ENCODE data around the gene ABCA7.

Gene ABCA7

GRCh38 chr19:994516-994915 lies 45.4 kb upstream of the ABCA7 start:
- Histone ChIP-seq H4K91ac (ENCODE audit: low read length) (no peak overlapping the region), H3K23ac (ENCODE audit: low read length in 2 of 2) (no peak overlapping the region), H3K4me2 (ENCODE audit: low read length, poor library complexity, severe bottlenecking) (no peak overlapping the region), H3K27ac (ENCODE audit: low read length, poor library complexity, severe bottlenecking) (no peak overlapping the region), H3K79me1 (replicated peaks; ENCODE audit: low read length, poor library complexity, severe bottlenecking) (peaks cover 3% of the 10 kb centered on the region), H3K9ac (ENCODE audit: low read length) (no peak overlapping the region), H2BK5ac (ENCODE audit: low read depth, low read length, poor library complexity, severe bottlenecking) (no peak overlapping the region), H2AFZ (ENCODE audit: low read depth, low read length) (no peak overlapping the region), H3K4ac (ENCODE audit: low read depth in 1 of 2, low read length in 2 of 2) (no peak overlapping the region), H3K18ac (ENCODE audit: low read depth in 1 of 2, low read length in 2 of 2) (no peak overlapping the region), H3K36me3 (ENCODE audit: control insufficient read depth in 1 of 2, insufficient read depth in 2 of 2, low read depth in 1 of 2, low read length in 2 of 2) (peaks cover 10 to 60% of the 10 kb centered on the region in 2 experiments), H2BK12ac (ENCODE audit: low read length in 2 of 2) (no peak overlapping the region), H3K27me3 (ENCODE audit: control insufficient read depth in 1 of 2, insufficient read depth in 1 of 2, low read length in 2 of 2) (peaks cover 33 to 42% of the 10 kb centered on the region in 2 experiments), H2BK15ac (ENCODE audit: low read depth, poor library complexity, severe bottlenecking) (no peak overlapping the region), H3K4me3 (ENCODE audit: insufficient read depth in 1 of 2, low read depth in 1 of 2, low read length in 2 of 2) (no peak overlapping the region), H3K14ac (ENCODE audit: low read length in 2 of 2) (no peak overlapping the region), H3K9me3 (ENCODE audit: control insufficient read depth, low read length) (no peaks in the 10 kb centered on the region), H4K8ac (ENCODE audit: low read length) (no peak overlapping the region), H2AK5ac (ENCODE audit: low read length, severe bottlenecking) (no peak overlapping the region), H2BK120ac (ENCODE audit: low read depth, low read length) (no peak overlapping the region), H3K4me1 (ENCODE audit: control insufficient read depth, insufficient read depth, low read depth, low read length) (peaks cover 46% of the 10 kb centered on the region)
- DNase-seq = no peak
- 98% methylated on average over 18 of the region's 18 CpGs for WGBS

DNA sequence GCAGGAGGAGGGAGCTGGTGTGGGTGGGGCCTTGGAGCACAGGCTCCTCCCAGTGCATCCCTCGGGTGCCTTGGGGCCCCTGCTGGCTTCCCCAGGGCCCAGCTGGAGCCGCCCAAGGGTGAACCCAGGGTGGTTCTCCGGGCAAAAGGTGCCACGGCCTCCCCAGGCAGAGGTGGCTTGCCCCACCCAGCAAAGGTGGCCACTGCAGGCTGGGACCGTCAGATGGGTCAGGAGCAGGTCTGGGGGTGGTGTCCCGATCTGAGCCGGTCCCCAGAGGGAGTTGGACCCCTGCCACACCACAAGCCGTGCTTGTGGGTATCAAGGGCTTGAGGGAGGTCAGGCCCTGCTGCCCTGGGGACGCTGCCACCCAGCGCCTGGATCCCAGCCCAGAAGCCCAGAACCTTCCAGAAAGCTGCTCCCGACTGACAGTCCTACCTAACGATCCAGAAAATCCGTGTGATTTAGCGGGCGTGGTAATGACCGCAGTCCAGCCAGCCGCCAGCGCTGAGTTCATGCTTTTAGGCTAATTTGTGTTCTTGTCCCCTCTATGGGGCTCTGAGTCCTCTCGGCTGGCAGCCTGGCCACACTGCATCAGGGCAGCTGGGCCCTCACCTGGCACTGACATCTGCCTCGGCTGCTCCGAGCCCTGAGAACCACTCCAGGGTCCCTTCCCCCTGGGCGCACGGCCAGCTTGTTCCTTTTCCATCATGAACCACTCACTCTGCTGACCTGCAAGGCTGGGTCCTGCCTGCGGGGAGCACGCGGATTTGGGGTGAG lies 44.7 kb upstream of the ABCA7 start:
- Histone ChIP-seq H2BK12ac (ENCODE audit: low read length in 2 of 2) (no peak overlapping the region), H2AK5ac (ENCODE audit: low read length, severe bottlenecking) (no peak overlapping the region), H3K4me3 (ENCODE audit: insufficient read depth in 1 of 2, low read depth in 1 of 2, low read length in 2 of 2) (no peak overlapping the region), H3K36me3 (ENCODE audit: control insufficient read depth in 1 of 2, insufficient read depth in 2 of 2, low read depth in 1 of 2, low read length in 2 of 2) (peaks cover 9 to 53% of the 10 kb centered on the region in 2 experiments), H3K27ac (ENCODE audit: low read length, poor library complexity, severe bottlenecking) (no peak overlapping the region), H2BK120ac (ENCODE audit: low read depth, low read length) (no peak overlapping the region), H3K4me1 (ENCODE audit: control insufficient read depth, insufficient read depth, low read depth, low read length) (peaks cover 41% of the 10 kb centered on the region), H3K27me3 (ENCODE audit: control insufficient read depth in 1 of 2, insufficient read depth in 1 of 2, low read length in 2 of 2) (peaks cover 34 to 43% of the 10 kb centered on the region in 2 experiments), H2BK5ac (ENCODE audit: low read depth, low read length, poor library complexity, severe bottlenecking) (no peak overlapping the region), H3K9me3 (ENCODE audit: control insufficient read depth, low read length) (no peaks in the 10 kb centered on the region), H3K9ac (ENCODE audit: low read length) (no peak overlapping the region), H2AFZ (ENCODE audit: low read depth, low read length) (no peak overlapping the region), H4K91ac (ENCODE audit: low read length) (no peak overlapping the region), H2BK15ac (ENCODE audit: low read depth, poor library complexity, severe bottlenecking) (no peak overlapping the region), H3K79me1 (replicated peaks; ENCODE audit: low read length, poor library complexity, severe bottlenecking) (peaks cover 3% of the 10 kb centered on the region), H3K23ac (ENCODE audit: low read length in 2 of 2) (no peak overlapping the region), H3K18ac (ENCODE audit: low read depth in 1 of 2, low read length in 2 of 2) (no peak overlapping the region), H3K14ac (ENCODE audit: low read length in 2 of 2) (no peak overlapping the region), H3K4ac (ENCODE audit: low read depth in 1 of 2, low read length in 2 of 2) (no peak overlapping the region), H4K8ac (ENCODE audit: low read length) (no peak overlapping the region), H3K4me2 (ENCODE audit: low read length, poor library complexity, severe bottlenecking) (no peak overlapping the region)
- WGBS = 89% methylated on average over 24 of the region's 26 CpGs
- DNase-seq = no peak

DNA sequence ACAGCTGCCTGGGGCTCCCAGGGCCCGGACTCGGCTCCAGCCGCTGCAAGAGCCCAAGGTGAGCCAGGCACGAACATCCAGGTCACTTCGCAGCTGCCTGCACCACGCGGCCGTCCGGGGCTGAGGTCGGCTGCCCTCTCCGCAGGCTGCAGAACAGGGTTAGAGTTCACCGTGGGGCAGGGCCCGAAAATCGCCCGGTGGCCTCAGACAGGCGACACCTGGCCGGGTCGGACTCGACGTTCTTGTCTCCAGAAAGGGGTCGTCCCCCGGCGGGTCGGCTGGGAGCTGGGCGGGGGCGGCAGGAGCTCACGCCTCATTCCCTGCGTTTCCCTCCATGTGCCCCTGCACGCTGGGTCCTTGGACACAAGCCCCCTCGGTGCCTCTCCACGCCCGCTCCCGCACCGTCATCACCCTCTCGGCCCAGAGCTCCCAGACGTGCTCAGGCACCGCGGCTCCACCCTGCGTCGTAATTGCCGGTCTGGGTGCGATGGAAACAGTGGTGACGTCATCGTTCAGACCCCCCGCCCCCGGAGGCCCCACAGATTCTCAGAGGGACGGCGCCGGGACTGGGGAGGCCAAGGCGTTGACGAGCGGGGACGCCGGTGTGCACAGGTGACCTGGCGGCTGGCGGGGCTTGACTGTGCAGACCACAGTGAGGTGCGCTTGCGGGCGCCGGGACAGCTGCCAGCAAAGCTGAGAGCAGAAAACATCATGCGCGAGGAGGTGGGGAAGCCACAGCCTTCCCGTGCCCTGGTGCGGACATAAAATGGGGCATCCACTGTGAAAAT lies 43.7 kb upstream of the ABCA7 start:
- WGBS = 33% methylated on average over 64 of the region's 64 CpGs
- H2BK15ac ChIP-seq (ENCODE audit: low read depth, poor library complexity, severe bottlenecking) = peak overlapping the region; percentile 68

DNA sequence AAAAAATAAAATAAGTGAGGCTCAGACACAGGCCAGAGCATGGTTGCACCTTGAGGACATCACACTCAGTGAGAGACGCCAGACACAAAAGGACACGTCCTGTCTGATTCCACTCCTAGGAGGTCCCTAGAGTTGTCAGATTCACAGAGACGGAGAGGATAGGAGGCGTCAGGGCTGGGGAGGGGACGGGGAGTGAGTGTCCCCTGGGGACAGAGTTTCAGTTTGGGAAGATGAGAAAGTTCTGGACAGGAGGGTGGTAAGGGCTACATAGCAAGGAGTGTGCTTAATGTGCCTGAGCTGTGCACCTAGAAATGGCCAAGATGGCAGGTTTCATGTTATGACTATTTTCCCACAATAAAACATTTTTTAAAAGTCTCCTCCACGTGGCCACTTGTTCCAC lies 41.8 kb upstream of the ABCA7 start:
- Histone ChIP-seq H2BK120ac (ENCODE audit: low read depth, low read length) (no peak overlapping the region), H2BK5ac (ENCODE audit: low read depth, low read length, poor library complexity, severe bottlenecking) (no peak overlapping the region), H3K4me2 (ENCODE audit: low read length, poor library complexity, severe bottlenecking) (no peak overlapping the region), H4K8ac (ENCODE audit: low read length) (no peak overlapping the region), H2BK15ac (ENCODE audit: low read depth, poor library complexity, severe bottlenecking) (no peak overlapping the region), H4K91ac (ENCODE audit: low read length) (no peak overlapping the region), H3K9ac (ENCODE audit: low read length) (no peak overlapping the region), H3K23ac (ENCODE audit: low read length in 2 of 2) (no peak overlapping the region), H3K36me3 (ENCODE audit: control insufficient read depth in 1 of 2, insufficient read depth in 2 of 2, low read depth in 1 of 2, low read length in 2 of 2) (peaks cover 0 to 29% of the 10 kb centered on the region in 2 experiments), H3K4ac (ENCODE audit: low read depth in 1 of 2, low read length in 2 of 2) (no peak overlapping the region), H3K4me1 (ENCODE audit: control insufficient read depth, insufficient read depth, low read depth, low read length) (peaks cover 33% of the 10 kb centered on the region), H3K18ac (ENCODE audit: low read depth in 1 of 2, low read length in 2 of 2) (no peak overlapping the region), H3K4me3 (ENCODE audit: insufficient read depth in 1 of 2, low read depth in 1 of 2, low read length in 2 of 2) (no peak overlapping the region), H3K27ac (ENCODE audit: low read length, poor library complexity, severe bottlenecking) (no peak overlapping the region), H3K27me3 (ENCODE audit: control insufficient read depth in 1 of 2, insufficient read depth in 1 of 2, low read length in 2 of 2) (peaks cover 45 to 62% of the 10 kb centered on the region in 2 experiments), H2BK12ac (ENCODE audit: low read length in 2 of 2) (no peak overlapping the region), H3K14ac (ENCODE audit: low read length in 2 of 2) (no peak overlapping the region), H2AK5ac (ENCODE audit: low read length, severe bottlenecking) (no peak overlapping the region), H3K79me1 (replicated peaks; ENCODE audit: low read length, poor library complexity, severe bottlenecking) (peaks cover 3% of the 10 kb centered on the region), H2AFZ (ENCODE audit: low read depth, low read length) (no peak overlapping the region), H3K9me3 (ENCODE audit: control insufficient read depth, low read length) (no peaks in the 10 kb centered on the region)
- DNase-seq = no peak
- WGBS = 62% methylated on average over 6 of the region's 6 CpGs

More for the DNA sequence above, 43.7 kb upstream of the ABCA7 start:
- H3K14ac ChIP-seq (ENCODE audit: low read length in 2 of 2) = peak overlapping the region in 1 of 2 experiments; percentile 89
- peak overlapping the region in 1 of 2 experiments; percentile 11 for H3K18ac ChIP-seq (ENCODE audit: low read depth in 1 of 2, low read length in 2 of 2)
- H3K36me3 ChIP-seq (ENCODE audit: control insufficient read depth in 1 of 2, insufficient read depth in 2 of 2, low read depth in 1 of 2, low read length in 2 of 2) = peaks cover 0 to 43% of the 10 kb centered on the region in 2 experiments
- H3K79me1 ChIP-seq (replicated peaks; ENCODE audit: low read length, poor library complexity, severe bottlenecking) = peaks cover 3% of the 10 kb centered on the region
- no peak overlapping the region for H2BK5ac ChIP-seq (ENCODE audit: low read depth, low read length, poor library complexity, severe bottlenecking)
- no peak overlapping the region for H3K23ac ChIP-seq (ENCODE audit: low read length in 2 of 2)
- H2AFZ ChIP-seq (ENCODE audit: low read depth, low read length) = no peak overlapping the region
- peak; percentile 62 for DNase-seq
- no peak overlapping the region for H3K27ac ChIP-seq (ENCODE audit: low read length, poor library complexity, severe bottlenecking)
- H2BK120ac ChIP-seq (ENCODE audit: low read depth, low read length) = no peak overlapping the region
- H3K27me3 ChIP-seq (ENCODE audit: control insufficient read depth in 1 of 2, insufficient read depth in 1 of 2, low read length in 2 of 2) = peaks cover 39 to 48% of the 10 kb centered on the region in 2 experiments
- H2AK5ac ChIP-seq (ENCODE audit: low read length, severe bottlenecking) = no peak overlapping the region
- no peaks in the 10 kb centered on the region for H3K9me3 ChIP-seq (ENCODE audit: control insufficient read depth, low read length)
- peak overlapping the region; percentile 29 to 53 for H3K4me3 ChIP-seq (ENCODE audit: insufficient read depth in 1 of 2, low read depth in 1 of 2, low read length in 2 of 2)
- no peak overlapping the region for H2BK12ac ChIP-seq (ENCODE audit: low read length in 2 of 2)
- H4K8ac ChIP-seq (ENCODE audit: low read length) = peak overlapping the region; percentile 32
- H4K91ac ChIP-seq (ENCODE audit: low read length) = no peak overlapping the region
- peak overlapping the region; percentile 41 for H3K4me2 ChIP-seq (ENCODE audit: low read length, poor library complexity, severe bottlenecking)
- H3K4me1 ChIP-seq (ENCODE audit: control insufficient read depth, insufficient read depth, low read depth, low read length) = peaks cover 37% of the 10 kb centered on the region
- H3K9ac ChIP-seq (ENCODE audit: low read length) = peak overlapping the region; percentile 55
- no peak overlapping the region for H3K4ac ChIP-seq (ENCODE audit: low read depth in 1 of 2, low read length in 2 of 2)

Data from mesenchymal stem cell (in vitro differentiated cells and primary cell).